Stimulated activated naive CD8-positive, alpha-beta T cell treated with anti-CD3 and anti-CD28 coated beads, Interleukin-15, amount 100 ng/mL, for 72 hours (primary cell): ENCODE results near the gene POGZ.

Experiments used
- ATAC-seq: fragments of 150-1000 bp; cut with Tn5 transposase; 2 replicates; pipeline ENCODE4 v1.10.0; 2021; ENCODE audit warnings: mild to moderate bottlenecking, moderate library complexity
- DNase-seq, 2 donors: peaks; one replicate each; pipeline ENCODE4 v3.0.0; 2021 to 2022
- H3K27ac Mint-ChIP-seq, 2 donors: one replicate each; pipeline ENCODE4 v1.8.0; 2022; ENCODE audit warnings: mild to moderate bottlenecking in 2 of 2, mixed read lengths in 2 of 2, moderate library complexity in 2 of 2
- H3K27me3 Mint-ChIP-seq: one replicate; pipeline ENCODE4 v1.8.0; 2022; ENCODE audit warnings: mixed read lengths
- H3K4me1 Mint-ChIP-seq: one replicate; pipeline ENCODE4 v1.8.0; 2022; ENCODE audit warnings: mild to moderate bottlenecking, mixed read lengths
- H3K4me3 Mint-ChIP-seq, 2 donors: one replicate each; pipeline ENCODE4 v1.8.0; 2022; ENCODE audit warnings: mild to moderate bottlenecking in 2 of 2, mixed read lengths in 2 of 2, moderate library complexity in 1 of 2
- H3K9me3 Mint-ChIP-seq, 2 donors: one replicate each; pipeline ENCODE4 v1.8.0; 2022; ENCODE audit warnings: mixed read lengths in 2 of 2

POGZ gene

DNA sequence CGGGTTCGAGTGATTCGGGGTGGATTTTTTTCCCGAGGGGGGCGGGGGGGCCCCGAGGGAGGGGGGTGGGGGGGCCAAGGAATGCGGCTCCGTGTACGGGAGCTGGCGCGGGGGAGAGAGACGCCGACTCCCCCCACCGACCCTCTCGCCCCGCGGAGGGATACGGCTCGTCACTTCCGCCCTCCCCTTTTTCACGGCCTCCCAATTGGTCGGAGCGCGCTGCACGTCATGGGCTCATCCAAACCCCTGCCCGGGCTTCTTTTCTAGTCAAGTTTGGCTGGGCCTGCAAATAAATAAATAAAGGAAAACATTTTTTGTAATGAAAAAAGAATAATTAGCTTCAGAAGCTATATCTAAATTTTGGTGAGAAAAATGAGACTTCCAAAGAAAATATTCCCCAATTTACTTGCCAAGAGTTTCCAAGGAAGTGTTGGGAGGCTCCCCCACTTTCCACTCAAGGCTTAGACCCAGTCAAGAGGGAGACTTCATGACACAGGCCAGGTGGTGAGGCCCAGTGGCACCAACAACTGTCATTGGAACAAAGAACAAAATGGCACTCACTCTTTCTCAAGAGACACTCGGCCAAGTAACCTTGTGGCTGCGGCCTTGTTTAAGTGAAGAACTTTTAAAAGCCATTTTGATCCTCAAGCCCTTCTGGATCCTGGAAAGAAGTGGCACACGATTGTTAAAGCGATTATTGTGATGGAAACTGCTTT lies at the start of gene POGZ:
TSS of gene POGZ (minus strand) at position 164 of the 716 bp plus-strand sequence. CDS start 17,290 bp downstream, outside the sequence.
- DNase-seq (peak; percentile 88 to 94), ATAC-seq (peak; percentile 93)
- H3K9me3 Mint-ChIP-seq = no peaks in the 10 kb centered on the region
- H3K27me3 Mint-ChIP-seq = peaks cover 27% of the 10 kb centered on the region
- peaks cover 24% of the 10 kb centered on the region for H3K4me1 Mint-ChIP-seq
- peak within 1 kb of the TSS; percentile 83 to 84 for H3K4me3 Mint-ChIP-seq
- H3K27ac Mint-ChIP-seq = peak within 1 kb of the TSS; percentile 96 to 97

DNA sequence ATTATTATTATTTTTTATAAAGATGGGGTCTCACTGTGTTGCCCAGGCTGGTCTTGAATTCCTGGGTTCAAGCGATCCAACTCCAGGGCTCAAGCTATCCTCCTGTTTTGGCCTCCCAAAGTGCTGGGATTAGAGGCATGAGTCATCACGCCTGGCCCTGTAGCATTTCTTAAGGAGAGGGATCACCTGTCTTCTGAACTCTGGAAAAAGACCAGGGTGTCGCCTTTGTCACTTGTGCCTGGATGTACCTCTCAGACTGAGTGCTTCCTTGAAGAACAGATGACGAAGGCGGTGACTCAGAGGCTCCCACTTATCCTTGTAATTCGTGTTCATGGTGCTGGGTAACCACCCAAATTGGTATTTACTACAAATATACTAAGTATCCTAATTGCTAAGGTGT lies 49.5 kb upstream of the POGZ start:
- ATAC-seq = no peak
- Mint-ChIP-seq H3K9me3 (no peaks in the 10 kb centered on the region), H3K4me3 (no peak overlapping the region), H3K4me1 (peaks cover 23% of the 10 kb centered on the region), H3K27ac (no peak overlapping the region), H3K27me3 (no peaks in the 10 kb centered on the region)
- no peak for DNase-seq

DNA sequence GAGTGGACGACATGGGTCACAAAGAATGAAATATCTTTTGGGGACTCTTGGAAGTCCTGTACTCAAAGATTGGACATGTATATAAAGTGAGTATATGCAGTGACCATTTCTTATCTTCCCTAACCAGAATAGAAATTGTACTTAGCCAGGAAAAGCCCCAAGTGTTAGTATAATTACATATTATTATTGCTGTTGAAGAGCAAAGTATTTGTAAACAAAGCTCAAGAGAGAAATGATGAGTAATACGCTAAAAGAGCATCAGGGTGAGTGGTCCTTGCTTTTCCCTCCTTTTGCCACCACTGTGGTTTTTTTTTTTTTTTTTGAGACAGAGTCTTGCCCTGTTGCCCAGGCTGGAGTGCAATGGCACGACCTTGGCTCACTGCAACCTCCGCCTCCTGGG lies 45.5 kb upstream of the POGZ start:
- Mint-ChIP-seq H3K27ac (no peak overlapping the region), H3K27me3 (no peaks in the 10 kb centered on the region), H3K9me3 (no peaks in the 10 kb centered on the region), H3K4me1 (no peaks in the 10 kb centered on the region), H3K4me3 (no peak overlapping the region)
- no peak for ATAC-seq
- no peak for DNase-seq

- Mint-ChIP-seq H3K9me3 (no peaks in the 10 kb centered on the region), H3K4me3 (no peak overlapping the region), H3K27me3 (no peaks in the 10 kb centered on the region), H3K27ac (no peak overlapping the region), H3K4me1 (no peaks in the 10 kb centered on the region)
- no peak for DNase-seq
- ATAC-seq = no peak
Observed at GRCh38 chr1:151504252-151504651, 45.0 kb upstream of the POGZ start.

- no peaks in the 10 kb centered on the region for H3K4me1 Mint-ChIP-seq
- H3K4me3 Mint-ChIP-seq = no peak overlapping the region
- H3K9me3 Mint-ChIP-seq = no peaks in the 10 kb centered on the region
- DNase-seq (no peak), ATAC-seq (no peak)
- H3K27ac Mint-ChIP-seq = no peak overlapping the region
- no peaks in the 10 kb centered on the region for H3K27me3 Mint-ChIP-seq
Observed at GRCh38 chr1:151502859-151503780, 43.8 kb upstream of the POGZ start.

DNA sequence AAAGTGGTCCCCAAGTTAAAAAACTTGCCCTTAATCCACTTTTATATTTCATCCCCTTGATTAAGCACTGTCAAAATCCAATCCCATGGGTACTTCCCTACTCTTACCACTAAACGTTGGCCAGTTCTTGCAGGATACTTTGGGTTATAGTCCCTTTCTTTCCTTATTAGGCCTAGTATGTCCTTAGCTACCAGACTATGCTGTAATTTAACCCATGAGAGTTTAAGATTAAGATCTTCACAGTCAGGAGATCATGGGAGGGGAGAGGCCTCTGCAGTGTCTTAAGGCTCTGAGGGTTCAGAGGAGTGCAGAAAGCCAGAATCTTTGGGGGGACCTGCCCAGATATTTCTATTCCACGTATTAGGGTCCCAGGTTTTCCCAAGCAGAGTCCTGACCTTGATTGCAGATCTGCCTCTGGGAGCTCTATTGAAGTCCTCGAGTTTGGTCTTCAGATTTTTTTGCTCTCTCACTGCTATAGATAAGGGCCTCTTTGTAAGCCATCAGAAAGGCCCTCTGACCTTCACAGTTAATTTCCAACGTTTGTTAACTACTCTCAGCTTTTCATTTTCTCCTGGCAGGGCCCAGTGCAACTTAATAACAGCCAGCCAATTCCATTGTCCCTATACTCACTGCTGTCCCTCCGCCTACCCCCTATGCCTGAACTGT lies 42.9 kb upstream of the POGZ start:
- H3K9me3 Mint-ChIP-seq = no peaks in the 10 kb centered on the region
- no peaks in the 10 kb centered on the region for H3K27me3 Mint-ChIP-seq
- no peak for DNase-seq
- H3K4me3 Mint-ChIP-seq = no peak overlapping the region
- no peak overlapping the region for H3K27ac Mint-ChIP-seq
- ATAC-seq = no peak
- H3K4me1 Mint-ChIP-seq = no peaks in the 10 kb centered on the region

- H3K4me3 Mint-ChIP-seq = no peak overlapping the region
- no peaks in the 10 kb centered on the region for H3K9me3 Mint-ChIP-seq
- ATAC-seq (no peak), DNase-seq (no peak)
- no peak overlapping the region for H3K27ac Mint-ChIP-seq
- H3K27me3 Mint-ChIP-seq = no peaks in the 10 kb centered on the region
- no peaks in the 10 kb centered on the region for H3K4me1 Mint-ChIP-seq
Observed at GRCh38 chr1:151501474-151501873, 42.2 kb upstream of the POGZ start.

DNA sequence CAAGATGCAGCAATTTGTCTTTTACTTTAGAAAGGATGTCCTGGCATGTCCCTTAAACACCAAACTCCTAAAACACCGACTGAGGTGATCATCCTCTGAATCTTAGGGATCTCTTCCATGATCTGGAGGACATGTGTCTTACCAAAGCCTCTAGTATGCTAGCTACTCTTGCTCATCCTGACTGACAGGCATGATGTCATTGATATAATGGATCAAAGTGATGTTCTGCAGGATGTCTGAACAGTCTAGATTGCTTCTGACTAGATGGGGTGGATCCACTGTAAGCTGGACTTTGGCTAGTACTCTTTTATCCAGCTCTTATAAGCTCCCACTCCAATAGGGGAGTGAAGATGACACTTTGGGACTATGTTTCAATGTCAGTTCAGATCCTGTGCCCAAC lies 40.6 kb upstream of the POGZ start:
- no peak for DNase-seq
- no peaks in the 10 kb centered on the region for H3K27me3 Mint-ChIP-seq
- H3K9me3 Mint-ChIP-seq = no peaks in the 10 kb centered on the region
- peaks cover 9% of the 10 kb centered on the region for H3K4me1 Mint-ChIP-seq
- no peak overlapping the region for H3K4me3 Mint-ChIP-seq
- ATAC-seq = no peak
- no peak overlapping the region for H3K27ac Mint-ChIP-seq

DNA sequence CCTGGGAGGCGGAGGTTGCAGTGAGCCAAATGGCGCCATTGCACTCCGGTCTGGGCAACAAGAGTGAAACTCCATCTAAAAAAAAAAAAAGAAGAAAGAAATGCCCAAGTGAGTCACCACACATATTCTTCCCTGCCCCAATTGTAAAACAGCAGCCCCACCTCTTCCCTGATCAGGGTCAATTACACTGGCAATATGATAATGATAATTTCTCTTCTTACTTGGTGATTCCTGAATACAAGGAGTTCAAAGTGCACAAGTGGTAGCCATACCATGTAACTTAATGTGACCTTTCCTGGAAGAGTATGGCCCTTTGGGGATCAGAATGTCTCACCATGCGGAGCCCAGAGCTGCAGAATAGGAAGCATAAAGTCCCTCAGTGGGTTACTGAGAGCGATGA lies 40.1 kb upstream of the POGZ start:
- DNase-seq (no peak), ATAC-seq (no peak)
- Mint-ChIP-seq H3K4me1 (peaks cover 14% of the 10 kb centered on the region), H3K27me3 (no peaks in the 10 kb centered on the region), H3K27ac (no peak overlapping the region), H3K4me3 (no peak overlapping the region), H3K9me3 (no peaks in the 10 kb centered on the region)

GRCh38 chr1:151495316-151495715 lies 36.0 kb upstream of the POGZ start:
- DNase-seq = no peak
- peaks cover 14% of the 10 kb centered on the region for H3K4me1 Mint-ChIP-seq
- no peak overlapping the region for H3K4me3 Mint-ChIP-seq
- H3K9me3 Mint-ChIP-seq = no peaks in the 10 kb centered on the region
- H3K27me3 Mint-ChIP-seq = peaks cover 8% of the 10 kb centered on the region
- ATAC-seq = no peak
- H3K27ac Mint-ChIP-seq = no peak overlapping the region

DNA sequence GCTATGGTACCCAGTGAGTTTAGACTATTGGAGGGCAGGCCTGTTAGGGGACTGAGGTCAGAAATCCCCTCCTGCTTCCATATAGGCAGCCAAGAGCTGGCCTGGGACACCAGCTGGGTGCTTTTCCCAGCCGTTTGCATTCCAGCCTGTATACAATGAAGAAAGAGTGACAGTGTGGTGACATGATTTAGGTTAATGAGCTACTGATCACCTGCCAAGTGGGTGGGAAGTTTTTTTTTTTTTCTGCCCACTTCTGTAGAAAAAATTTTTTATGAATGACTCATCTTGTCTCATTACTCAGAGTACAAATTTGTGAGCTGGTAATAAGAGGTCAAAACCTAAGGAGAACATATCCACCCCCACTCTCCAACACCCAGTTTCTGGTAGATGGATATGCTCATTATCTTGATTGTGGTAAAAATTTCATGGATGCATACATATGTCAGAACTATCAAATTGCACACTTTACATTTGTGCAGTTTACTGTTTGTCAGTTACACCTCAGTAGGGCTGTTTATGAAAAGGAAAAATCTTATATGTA lies 35.5 kb upstream of the POGZ start:
- H3K27ac Mint-ChIP-seq = no peak overlapping the region
- peaks cover 14% of the 10 kb centered on the region for H3K4me1 Mint-ChIP-seq
- H3K9me3 Mint-ChIP-seq = no peaks in the 10 kb centered on the region
- H3K4me3 Mint-ChIP-seq = no peak overlapping the region
- H3K27me3 Mint-ChIP-seq = peaks cover 8% of the 10 kb centered on the region
- DNase-seq (no peak), ATAC-seq (peak; percentile 87)

DNA sequence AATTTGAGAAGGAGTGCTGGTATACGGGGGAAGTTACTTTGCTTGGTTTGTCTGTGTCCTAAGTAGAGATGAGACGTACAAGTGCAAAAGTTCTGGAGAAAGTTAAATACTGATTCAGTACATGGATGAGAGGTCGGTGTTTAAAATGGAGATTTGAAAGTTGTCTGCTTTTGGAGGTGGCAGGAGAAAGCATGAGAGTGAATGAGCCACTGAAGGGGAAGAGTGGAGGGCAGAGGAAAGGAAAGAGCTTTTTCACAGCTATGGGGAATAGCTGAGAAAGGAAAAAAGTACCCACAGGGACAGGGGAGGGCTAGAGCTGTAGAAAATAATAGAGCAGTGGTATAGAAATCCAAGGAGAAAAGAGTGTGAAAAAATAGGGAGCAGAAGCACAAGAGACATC lies 33.7 kb upstream of the POGZ start:
- Mint-ChIP-seq H3K27ac (no peak overlapping the region), H3K9me3 (no peaks in the 10 kb centered on the region), H3K27me3 (peaks cover 8% of the 10 kb centered on the region), H3K4me1 (peaks cover 14% of the 10 kb centered on the region), H3K4me3 (no peak overlapping the region)
- ATAC-seq = no peak
- DNase-seq = no peak

GRCh38 chr1:151492120-151492519 lies 32.8 kb upstream of the POGZ start:
- Mint-ChIP-seq H3K4me3 (no peak overlapping the region), H3K4me1 (peaks cover 14% of the 10 kb centered on the region), H3K27ac (peak overlapping the region in 1 of 2 donors; percentile 34), H3K9me3 (no peaks in the 10 kb centered on the region), H3K27me3 (peaks cover 8% of the 10 kb centered on the region)
- ATAC-seq (no peak), DNase-seq (no peak)

- Mint-ChIP-seq H3K9me3 (no peaks in the 10 kb centered on the region), H3K27ac (no peak overlapping the region), H3K4me1 (peaks cover 14% of the 10 kb centered on the region), H3K27me3 (peaks cover 8% of the 10 kb centered on the region), H3K4me3 (no peak overlapping the region)
- no peak for ATAC-seq
- DNase-seq = no peak
Observed at GRCh38 chr1:151491641-151492040, 32.3 kb upstream of the POGZ start.

DNA sequence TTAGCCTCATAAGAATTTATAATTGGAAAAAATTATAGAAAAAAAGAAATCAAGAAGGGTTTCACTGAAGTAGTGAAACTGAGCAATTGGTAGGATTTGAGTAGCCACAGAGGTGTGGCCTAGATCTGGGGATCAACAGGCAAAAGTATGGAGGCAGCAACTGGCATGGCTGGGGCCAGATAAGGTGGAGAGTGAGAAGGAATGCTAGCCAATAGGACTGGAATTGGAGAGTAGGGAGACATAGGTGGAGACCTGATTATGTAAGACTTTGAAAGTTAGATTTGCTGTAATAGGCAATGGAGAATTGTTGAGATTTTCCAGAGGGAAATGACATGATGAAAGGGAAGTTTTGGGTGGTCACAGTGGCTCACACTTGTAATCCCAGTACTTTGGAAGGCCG lies 27.3 kb upstream of the POGZ start:
- no peak for DNase-seq
- H3K9me3 Mint-ChIP-seq = no peaks in the 10 kb centered on the region

More for the DNA sequence above, 27.3 kb upstream of the POGZ start:
- Mint-ChIP-seq H3K27me3 (no peaks in the 10 kb centered on the region), H3K27ac (no peak overlapping the region), H3K4me3 (no peak overlapping the region), H3K4me1 (no peaks in the 10 kb centered on the region)
- no peak for ATAC-seq
